CD4-positive, alpha-beta T cell (primary cell): Measurements from ENCODE around the gene PLEKHN1. TPM values are rescaled to one million over a fixed set of nuclear protein-coding genes. Genes with fewer than 3 reads are reported as not detected.
A peak's percentile ranks its signal among the peaks of the same experiment; 100 is the strongest.

Experiments used
- ATAC-seq: fragments of 200-7000 bp; cut with Tn5 transposase; one replicate; pipeline ENCODE4 v1.10.0; 2022; ENCODE audit warnings: mild to moderate bottlenecking; ENCODE audit not compliant: poor library complexity
- CTCF ChIA-PET: fragments of 350-600 bp; sonication (Branson Sonifier 250); formaldehyde crosslinking; loops from one replicate; lab custom pipeline; 2021; ENCODE audit warnings: antibody characterized with exemption, inconsistent platforms; lab: Charles Lee
- POLR2A ChIA-PET: fragments of 350-600 bp; sonication (Branson Sonifier 250); formaldehyde crosslinking; loops from one replicate; lab custom pipeline; 2021; ENCODE audit warnings: antibody characterized with exemption, inconsistent platforms; lab: Charles Lee
- DNase-seq, 14 experiments: peaks; one replicate each; pipeline ENCODE4 v3.0.0-alpha.2; 2013 to 2020; ENCODE audit warnings: mixed read lengths in 2 of 14
- H3K27ac ChIP-seq, 2 donors: one replicate each; pipeline versions ENCODE4 v1.5.1 to v1.7.0; 2013; ENCODE audit warnings: low read length in 2 of 2, low read depth in 1 of 2, mild to moderate bottlenecking in 1 of 2
- H3K27me3 ChIP-seq, 2 experiments: 1 replicate in 1 of 2; 2 replicates in 1 of 2; pipeline versions ENCODE4 v1.6.1 to v1.7.0; 2013; ENCODE audit warnings: low read length in 2 of 2, control low read depth in 1 of 2, mild to moderate bottlenecking in 1 of 2, moderate library complexity in 1 of 2; ENCODE audit not compliant: insufficient read depth in 2 of 2, control insufficient read depth in 1 of 2
- H3K36me3 ChIP-seq: one replicate; pipeline ENCODE4 v1.6.1; 2013; ENCODE audit warnings: low read length, control low read depth; ENCODE audit not compliant: insufficient read depth
- H3K4me1 ChIP-seq: one replicate; pipeline ENCODE4 v1.6.1; 2013; ENCODE audit warnings: low read length, control low read depth; ENCODE audit not compliant: insufficient read depth
- H3K4me3 ChIP-seq: one replicate; pipeline ENCODE4 v1.5.1; 2013; ENCODE audit warnings: mild to moderate bottlenecking, low read length, moderate library complexity
- H3K9me3 ChIP-seq, 2 experiments: 1 replicate in 1 of 2; 2 replicates in 1 of 2; pipeline versions ENCODE4 v1.6.1 to v1.7.0; 2013; ENCODE audit warnings: low read length in 2 of 2, mild to moderate bottlenecking in 2 of 2, control low read depth in 1 of 2, moderate library complexity in 1 of 2; ENCODE audit not compliant: control insufficient read depth in 1 of 2, insufficient read depth in 1 of 2
- H3K27ac Mint-ChIP-seq: one replicate; pipeline ENCODE4 v1.8.0; 2020; ENCODE audit warnings: mixed read lengths
- H3K27me3 Mint-ChIP-seq: one replicate; pipeline ENCODE4 v1.8.0; 2021; ENCODE audit warnings: mixed read lengths
- H3K36me3 Mint-ChIP-seq: one replicate; pipeline ENCODE4 v1.8.0; 2021; ENCODE audit warnings: low read depth, mixed read lengths
- H3K4me1 Mint-ChIP-seq: one replicate; pipeline ENCODE4 v1.8.0; 2021; ENCODE audit warnings: low read depth, mixed read lengths
- H3K4me3 Mint-ChIP-seq: one replicate; pipeline ENCODE4 v1.8.0; 2020; ENCODE audit warnings: mild to moderate bottlenecking, mixed read lengths
- H3K9me3 Mint-ChIP-seq: one replicate; pipeline ENCODE4 v1.8.0; 2020; ENCODE audit warnings: mixed read lengths
- CTCF ChIP-seq: fragments of 200-600 bp; IDR thresholded peaks from one replicate; pipeline ENCODE4 v1.8.0; 2022; ENCODE audit warnings: antibody characterized with exemption, mild to moderate bottlenecking
- intact Hi-C, 2 experiments: fragments of 100-400 bp; cut with DNase I in 1 of 2; cut with micrococcal nuclease in 1 of 2; formaldehyde crosslinking; loops; one replicate each; pipeline versions ENCODE4 v1.15.1 to v1.9.0; 2023 to 2025; cut with DNase I, micrococcal nuclease
- total RNA-seq, 174 experiments: library from RNA in 2 of 174; stranded (reverse) in 2 of 174; gene quantifications; one replicate each; pipeline ENCODE4 v1.2.3 and lab custom pipeline; 2021 to 2026

The PLEKHN1 gene
- total RNA-seq, 2 experiments from 2014 or later: 0.69 to 0.95 TPM

GRCh38 chr1:995665-996633, 29.7 kb downstream of the PLEKHN1 start:
- H3K27ac Mint-ChIP-seq: peak overlapping the region; percentile 72
- no peak overlapping the region for H3K4me3 Mint-ChIP-seq
- peaks cover 14% of the 10 kb centered on the region for H3K4me1 Mint-ChIP-seq
- intact Hi-C loops: no loop called here
- no peak for TF ChIP-seq CTCF
- ChIA-PET POLR2A (interaction anchor here (1.0 kb wide), 1 partner anchor 20 kb away, joined by 4 read pairs; no protein-coding TSS in a partner anchor), CTCF (no interaction called here)
- H3K27me3 ChIP-seq: peaks cover 21 to 29% of the 10 kb centered on the region in 2 experiments
- no peaks in the 10 kb centered on the region for H3K36me3 ChIP-seq
- H3K27ac ChIP-seq: no peak overlapping the region
- H3K9me3 Mint-ChIP-seq: peaks cover 4% of the 10 kb centered on the region
- peaks cover 31% of the 10 kb centered on the region for H3K4me1 ChIP-seq
- peaks cover 0 to 23% of the 10 kb centered on the region in 2 experiments for H3K9me3 ChIP-seq
- DNase-seq (peak in 1 of 14 experiments; percentile 46), ATAC-seq (no peak)
- no peak overlapping the region for H3K4me3 ChIP-seq
- H3K27me3 Mint-ChIP-seq: peaks cover 33% of the 10 kb centered on the region
- H3K36me3 Mint-ChIP-seq: peaks cover 4% of the 10 kb centered on the region

- H3K27ac ChIP-seq: no peak overlapping the region
- no peak for TF ChIP-seq CTCF
- H3K4me3 ChIP-seq: no peak overlapping the region
- DNase-seq: peak in 1 of 14 experiments; percentile 37
- peak overlapping the region; percentile 79 for H3K4me3 Mint-ChIP-seq
- H3K9me3 ChIP-seq: peaks cover 0 to 20% of the 10 kb centered on the region in 2 experiments
- H3K27ac Mint-ChIP-seq: peak overlapping the region; percentile 53
- H3K27me3 ChIP-seq: peaks cover 29 to 40% of the 10 kb centered on the region in 2 experiments
- H3K27me3 Mint-ChIP-seq: peaks cover 39% of the 10 kb centered on the region
- intact Hi-C loops: no loop called here
- peaks cover 18% of the 10 kb centered on the region for H3K4me1 Mint-ChIP-seq
- H3K4me1 ChIP-seq: peaks cover 42% of the 10 kb centered on the region
- no peaks in the 10 kb centered on the region for H3K36me3 ChIP-seq
- CTCF ChIA-PET: interaction anchor here (0.6 to 1.1 kb wide), 2 partner anchors 83 to 128 kb away, joined by 3 read pairs; no protein-coding TSS in a partner anchor
- H3K36me3 Mint-ChIP-seq: peaks cover 4% of the 10 kb centered on the region
- POLR2A ChIA-PET: no interaction called here
- ATAC-seq: no peak
- H3K9me3 Mint-ChIP-seq: peaks cover 4% of the 10 kb centered on the region
Observed at GRCh38 chr1:996851-997712, 30.8 kb downstream of the PLEKHN1 start.

- H3K27me3 Mint-ChIP-seq: peaks cover 39% of the 10 kb centered on the region
- CTCF ChIA-PET: interaction anchor here (1.1 kb wide), 1 partner anchor 128 kb away, joined by 3 read pairs; no protein-coding TSS in a partner anchor
- Histone ChIP-seq H3K27me3 (peaks cover 33 to 44% of the 10 kb centered on the region in 2 experiments), H3K4me3 (no peak overlapping the region), H3K27ac (no peak overlapping the region), H3K36me3 (no peaks in the 10 kb centered on the region), H3K9me3 (peaks cover 0 to 16% of the 10 kb centered on the region in 2 experiments), H3K4me1 (peaks cover 44% of the 10 kb centered on the region)
- no peak for TF ChIP-seq CTCF
- ATAC-seq: no peak
- peak overlapping the region; percentile 51 for H3K4me3 Mint-ChIP-seq
- no peak overlapping the region for H3K27ac Mint-ChIP-seq
- H3K4me1 Mint-ChIP-seq: peaks cover 18% of the 10 kb centered on the region
- POLR2A ChIA-PET: no interaction called here
- H3K36me3 Mint-ChIP-seq: peaks cover 4% of the 10 kb centered on the region
- H3K9me3 Mint-ChIP-seq: peaks cover under 1% of the 10 kb centered on the region
- intact Hi-C loops: no loop called here
- DNase-seq: peak in 1 of 14 experiments; percentile 34
Observed at GRCh38 chr1:997713-997992, 31.4 kb downstream of the PLEKHN1 start.
